Measurements from ENCODE around the gene HPCAL1.
"Not testable (repeated sequence)": the region's sequence is repeated elsewhere in the genome, so short reads cannot be mapped to it uniquely, and the experiment has no call there.

Gene HPCAL1

GRCh38 chr2:10285191-10285555 is 17.5 kb upstream of the HPCAL1 start:
- no peak for DNase-seq (ENCODE audit: low read depth)

- no peak for DNase-seq (ENCODE audit: low read depth)
These were observed 17.0 kb upstream of the HPCAL1 start for GRCh38 chr2:10285556-10286198.

- no peak for DNase-seq (ENCODE audit: low read depth)
These were observed 16.3 kb upstream of the HPCAL1 start for GRCh38 chr2:10286216-10287037.

GRCh38 chr2:10287761-10288160 is 14.9 kb upstream of the HPCAL1 start:
- no peak for DNase-seq (ENCODE audit: low read depth)

- DNase-seq (ENCODE audit: low read depth): no peak
These were observed 14.1 kb upstream of the HPCAL1 start for GRCh38 chr2:10288606-10289005.

- DNase-seq (ENCODE audit: low read depth): no peak
These were observed 13.4 kb upstream of the HPCAL1 start for GRCh38 chr2:10289352-10289751.

- DNase-seq (ENCODE audit: low read depth): no peak
These were observed 12.8 kb upstream of the HPCAL1 start for GRCh38 chr2:10289891-10290290.

- not testable (repeated sequence) for DNase-seq (ENCODE audit: low read depth)
These were observed 11.3 kb upstream of the HPCAL1 start for GRCh38 chr2:10291376-10291775.

- DNase-seq (ENCODE audit: low read depth): no peak
These were observed 10.7 kb upstream of the HPCAL1 start for GRCh38 chr2:10292033-10292432.

- no peak for DNase-seq (ENCODE audit: low read depth)
These were observed 9.1 kb upstream of the HPCAL1 start for GRCh38 chr2:10293603-10294002.

GRCh38 chr2:10294077-10294476 is 8.6 kb upstream of the HPCAL1 start:
- no peak for DNase-seq (ENCODE audit: low read depth)

GRCh38 chr2:10295649-10296048 is 7.1 kb upstream of the HPCAL1 start:
- DNase-seq (ENCODE audit: low read depth): not testable (repeated sequence)

GRCh38 chr2:10296142-10296541 is 6.6 kb upstream of the HPCAL1 start:
- DNase-seq (ENCODE audit: low read depth): no peak

GRCh38 chr2:10297191-10297830 is 5.4 kb upstream of the HPCAL1 start:
- DNase-seq (ENCODE audit: low read depth): no peak

- no peak for DNase-seq (ENCODE audit: low read depth)
These were observed 4.7 kb upstream of the HPCAL1 start for GRCh38 chr2:10297959-10298531.

- DNase-seq (ENCODE audit: low read depth): not testable (repeated sequence)
These were observed 3.9 kb upstream of the HPCAL1 start for GRCh38 chr2:10298777-10299176.

- DNase-seq (ENCODE audit: low read depth): no peak
These were observed 2.3 kb upstream of the HPCAL1 start for GRCh38 chr2:10300328-10300920.

GRCh38 chr2:10300997-10301940 is 1.4 kb upstream of the HPCAL1 start:
- no peak for DNase-seq (ENCODE audit: low read depth)

GRCh38 chr2:10301941-10302478 is 694 bp upstream of the HPCAL1 start:
- DNase-seq (ENCODE audit: low read depth): no peak

- DNase-seq (ENCODE audit: low read depth): no peak
These were observed 533 bp downstream of the HPCAL1 start for GRCh38 chr2:10303181-10303693.
